NT2/D1 (cell line): Measurements from ENCODE around the gene UBE2E3.

ENCODE experiments used
- DNase-seq: peaks from one replicate; pipeline ENCODE4 v3.0.0-alpha.2; 2011; ENCODE audit warnings: low read depth, low spot score
- H3K27me3 ChIP-seq: 2 replicates; pipeline ENCODE4 v1.6.0; 2011; ENCODE audit warnings: mild to moderate bottlenecking; ENCODE audit not compliant: insufficient read length, insufficient read depth
- H3K36me3 ChIP-seq: 2 replicates; pipeline ENCODE4 v1.6.1; 2011; ENCODE audit warnings: mild to moderate bottlenecking, low read length, mixed read lengths; ENCODE audit not compliant: insufficient read depth, insufficient read length
- H3K4me1 ChIP-seq: 2 replicates; pipeline ENCODE4 v1.5.1; 2011; ENCODE audit not compliant: insufficient read depth, insufficient read length
- H3K4me3 ChIP-seq: 2 replicates; pipeline ENCODE4 v1.5.1; 2011; ENCODE audit warnings: low read depth; ENCODE audit not compliant: insufficient read length
- H3K9ac ChIP-seq: 2 replicates; pipeline ENCODE4 v1.6.0; 2011; ENCODE audit warnings: low read depth; ENCODE audit not compliant: insufficient read length
- H3K9me3 ChIP-seq: 2 replicates; pipeline ENCODE4 v1.5.1; 2011; ENCODE audit warnings: mild to moderate bottlenecking, low read length; ENCODE audit not compliant: insufficient read depth
- SUZ12 ChIP-seq: IDR thresholded peaks from 2 replicates; pipeline ENCODE4 v1.6.1; 2011; ENCODE audit not compliant: insufficient read length, insufficient read depth; ENCODE audit errors: extremely low read depth
- YY1 ChIP-seq: IDR thresholded peaks from 2 replicates; pipeline ENCODE4 v1.6.1; 2011; ENCODE audit not compliant: insufficient read length, insufficient read depth
- ZNF274 ChIP-seq: IDR thresholded peaks from 2 replicates; pipeline ENCODE4 v1.6.1; 2011; ENCODE audit warnings: mild to moderate bottlenecking, low read depth, low read length

Gene UBE2E3

GRCh38 chr2:180990337-180990736 lies 9.9 kb downstream of the UBE2E3 start:
- Histone ChIP-seq H3K9me3 (no peaks in the 10 kb centered on the region), H3K27me3 (no peaks in the 10 kb centered on the region), H3K4me3 (no peak overlapping the region), H3K4me1 (no peaks in the 10 kb centered on the region), H3K9ac (no peak overlapping the region), H3K36me3 (peaks cover 33% of the 10 kb centered on the region)
- TF ChIP-seq ZNF274 = no peak
- TF ChIP-seq YY1 = no peak
- no peak for TF ChIP-seq SUZ12
- no peak for DNase-seq

GRCh38 chr2:180990794-180991193 lies 10.4 kb downstream of the UBE2E3 start:
- no peak for TF ChIP-seq YY1
- H3K4me1 ChIP-seq = no peaks in the 10 kb centered on the region
- peaks cover 32% of the 10 kb centered on the region for H3K36me3 ChIP-seq
- no peak overlapping the region for H3K9ac ChIP-seq
- H3K27me3 ChIP-seq = no peaks in the 10 kb centered on the region
- DNase-seq = no peak
- no peaks in the 10 kb centered on the region for H3K9me3 ChIP-seq
- H3K4me3 ChIP-seq = no peak overlapping the region

- Histone ChIP-seq H3K4me3 (no peak overlapping the region), H3K9me3 (no peaks in the 10 kb centered on the region), H3K27me3 (no peaks in the 10 kb centered on the region), H3K4me1 (no peaks in the 10 kb centered on the region), H3K36me3 (peaks cover 29% of the 10 kb centered on the region), H3K9ac (no peak overlapping the region)
- TF ChIP-seq SUZ12 (no peak), ZNF274 (no peak)
- DNase-seq = no peak
These were observed 11.0 kb downstream of the UBE2E3 start for GRCh38 chr2:180991361-180991760.

GRCh38 chr2:180991820-180992219 lies 11.4 kb downstream of the UBE2E3 start:
- Histone ChIP-seq H3K36me3 (peaks cover 31% of the 10 kb centered on the region), H3K27me3 (no peaks in the 10 kb centered on the region), H3K9me3 (no peaks in the 10 kb centered on the region), H3K9ac (no peak overlapping the region), H3K4me3 (no peak overlapping the region), H3K4me1 (no peaks in the 10 kb centered on the region)
- TF ChIP-seq ZNF274 (no peak), YY1 (no peak), SUZ12 (no peak)
- DNase-seq = no peak

GRCh38 chr2:180992994-180993393 lies 12.6 kb downstream of the UBE2E3 start:
- H3K4me3 ChIP-seq = no peak overlapping the region

GRCh38 chr2:180999274-180999964 lies 19.0 kb downstream of the UBE2E3 start:
- H3K36me3 ChIP-seq = peaks cover 4% of the 10 kb centered on the region
- no peaks in the 10 kb centered on the region for H3K9me3 ChIP-seq
- H3K4me1 ChIP-seq = peaks cover 2% of the 10 kb centered on the region
- H3K27me3 ChIP-seq = no peaks in the 10 kb centered on the region
- DNase-seq = no peak
- H3K4me3 ChIP-seq = no peak overlapping the region
- no peak overlapping the region for H3K9ac ChIP-seq
- no peak for TF ChIP-seq ZNF274
- no peak for TF ChIP-seq YY1
- no peak for TF ChIP-seq SUZ12

More at GRCh38 chr2:180992994-180993393, 12.6 kb downstream of the UBE2E3 start:
- Histone ChIP-seq H3K36me3 (peaks cover 26% of the 10 kb centered on the region), H3K9ac (no peak overlapping the region), H3K4me1 (no peaks in the 10 kb centered on the region), H3K27me3 (no peaks in the 10 kb centered on the region), H3K9me3 (no peaks in the 10 kb centered on the region)
- DNase-seq = no peak
- no peak for TF ChIP-seq YY1

- Histone ChIP-seq H3K36me3 (no peaks in the 10 kb centered on the region), H3K9me3 (no peaks in the 10 kb centered on the region), H3K27me3 (no peaks in the 10 kb centered on the region), H3K4me1 (peaks cover 2% of the 10 kb centered on the region), H3K9ac (no peak overlapping the region), H3K4me3 (no peak overlapping the region)
- DNase-seq = no peak
- TF ChIP-seq YY1 (no peak), SUZ12 (no peak), ZNF274 (no peak)
These were observed 24.4 kb downstream of the UBE2E3 start for GRCh38 chr2:181004647-181005325.
